ENCODE results near the gene SULF2. TPM values are rescaled to one million over a fixed set of nuclear protein-coding genes. Genes with fewer than 3 reads are reported as not detected.

SULF2 gene
- total RNA-seq, 1 donor from 2014 or later = 78.2 TPM

- DNase-seq (ENCODE audit: low read depth) = no peak
- no peak for TF ChIP-seq CTCF (IDR thresholded peaks at IDR 0.05; ENCODE audit: insufficient read depth, low read length, poor library complexity, severe bottlenecking)
- Histone ChIP-seq H3K4me3 (ENCODE audit: low read depth, low read length) (no peak overlapping the region), H3K27me3 (ENCODE audit: control insufficient read depth, insufficient read depth, low read length) (no peaks in the 10 kb centered on the region), H3K36me3 (ENCODE audit: control insufficient read depth, insufficient read depth, low read length) (no peaks in the 10 kb centered on the region)
These were observed 91.1 kb downstream of the SULF2 start for GRCh38 chr20:47694021-47694818.

GRCh38 chr20:47691625-47692024 lies 93.7 kb downstream of the SULF2 start:
- DNase-seq (ENCODE audit: low read depth) = no peak
- no peaks in the 10 kb centered on the region for H3K36me3 ChIP-seq (ENCODE audit: control insufficient read depth, insufficient read depth, low read length)
- TF ChIP-seq CTCF (IDR thresholded peaks at IDR 0.05; ENCODE audit: insufficient read depth, low read length, poor library complexity, severe bottlenecking) = no peak
- H3K4me3 ChIP-seq (ENCODE audit: low read depth, low read length) = no peak overlapping the region
- no peaks in the 10 kb centered on the region for H3K27me3 ChIP-seq (ENCODE audit: control insufficient read depth, insufficient read depth, low read length)

- Histone ChIP-seq H3K36me3 (ENCODE audit: control insufficient read depth, insufficient read depth, low read length) (no peaks in the 10 kb centered on the region), H3K4me3 (ENCODE audit: low read depth, low read length) (no peak overlapping the region), H3K27me3 (ENCODE audit: control insufficient read depth, insufficient read depth, low read length) (no peaks in the 10 kb centered on the region)
- TF ChIP-seq CTCF (IDR thresholded peaks at IDR 0.05; ENCODE audit: insufficient read depth, low read length, poor library complexity, severe bottlenecking) = no peak
- no peak for DNase-seq (ENCODE audit: low read depth)
These were observed 95.5 kb downstream of the SULF2 start for GRCh38 chr20:47689731-47690130.

- no peak for DNase-seq (ENCODE audit: low read depth)
- H3K27me3 ChIP-seq (ENCODE audit: control insufficient read depth, insufficient read depth, low read length) = no peaks in the 10 kb centered on the region
- no peak overlapping the region for H3K4me3 ChIP-seq (ENCODE audit: low read depth, low read length)
- no peak for TF ChIP-seq CTCF (IDR thresholded peaks at IDR 0.05; ENCODE audit: insufficient read depth, low read length, poor library complexity, severe bottlenecking)
- H3K36me3 ChIP-seq (ENCODE audit: control insufficient read depth, insufficient read depth, low read length) = no peaks in the 10 kb centered on the region
These were observed 96.6 kb downstream of the SULF2 start for GRCh38 chr20:47688385-47689381.

- no peak overlapping the region for H3K4me3 ChIP-seq (ENCODE audit: low read depth, low read length)
- H3K36me3 ChIP-seq (ENCODE audit: control insufficient read depth, insufficient read depth, low read length) = no peaks in the 10 kb centered on the region
- no peaks in the 10 kb centered on the region for H3K27me3 ChIP-seq (ENCODE audit: control insufficient read depth, insufficient read depth, low read length)
- no peak for DNase-seq (ENCODE audit: low read depth)
- TF ChIP-seq CTCF (IDR thresholded peaks at IDR 0.05; ENCODE audit: insufficient read depth, low read length, poor library complexity, severe bottlenecking) = no peak
These were observed 97.9 kb downstream of the SULF2 start for GRCh38 chr20:47687095-47687987.
